Adrenal gland (tissue), 12 donors: ENCODE results near the gene AP1AR. TPM values are rescaled to one million over a fixed set of nuclear protein-coding genes. Genes with fewer than 3 reads are reported as not detected.

Source experiments
- DNase-seq, 7 donors: peaks; one replicate each; pipeline ENCODE4 v3.0.0-alpha.2; 2019 to 2020
- H3K27ac ChIP-seq, 5 donors: fragments of 200-600 bp; sonication (generic) in 4 of 5; 1 replicate in 3 of 5; 2 replicates in 2 of 5; pipeline versions ENCODE4 v1.5.1 to v1.8.0; 2016 to 2020; ENCODE audit warnings: mild to moderate bottlenecking in 1 of 5
- H3K27me3 ChIP-seq: fragments of 200-600 bp; 2 replicates; pipeline ENCODE4 v1.8.0; 2021
- H3K36me3 ChIP-seq, 2 donors: fragments of 200-600 bp; replicated peaks in 1 of 2; 1 replicate in 1 of 2; 2 replicates in 1 of 2; pipeline versions ENCODE4 v1.5.1 to v1.8.0; 2018 to 2022
- H3K4me1 ChIP-seq, 2 donors: fragments of 200-600 bp; replicated peaks in 1 of 2; 1 replicate in 1 of 2; 2 replicates in 1 of 2; pipeline versions ENCODE4 v1.5.1 to v1.8.0; 2018 to 2021
- H3K4me3 ChIP-seq, 4 donors: fragments of 200-600 bp; sonication (generic) in 3 of 4; one replicate each; pipeline ENCODE4 v1.5.1; 2016 to 2018
- H3K9me3 ChIP-seq, 3 donors: fragments of 200-600 bp; sonication (generic) in 1 of 3; replicated peaks in 1 of 3; 1 replicate in 2 of 3; 2 replicates in 1 of 3; pipeline versions ENCODE4 v1.5.1 to v1.8.0; 2016 to 2021
- CTCF ChIP-seq, 6 experiments: fragments of 450-650 bp in 4 of 6; fragments of 200-600 bp in 2 of 6; sonication (generic) in 1 of 6; IDR thresholded peaks; 1 replicate in 5 of 6; 2 replicates in 1 of 6; pipeline versions ENCODE4 v1.5.1 to v1.8.0; 2016 to 2021; ENCODE audit warnings: antibody characterized with exemption in 6 of 6, mild to moderate bottlenecking in 2 of 6, moderate library complexity in 1 of 6
- POLR2A ChIP-seq, 2 donors: fragments of 450-650 bp; IDR thresholded peaks; one replicate each; pipeline ENCODE4 v1.6.1; 2017; ENCODE audit warnings: antibody characterized with exemption in 2 of 2, mild to moderate bottlenecking in 2 of 2, moderate library complexity in 1 of 2
- WGBS, 4 donors: extraction: QIAGEN DNeasy Blood & Tissue Kit in 2 of 4; methylation state at CpG; one replicate each; pipeline versions ENCODE4 v1.1.5 to v1.1.7; 2013 to 2017; 5-methylcytosine and 5-hydroxymethylcytosine counted together
- intact Hi-C, 2 donors: fragments of 100-400 bp; cut with DNase I; formaldehyde crosslinking; loops; one replicate each; pipeline versions ENCODE4 v1.14.1 to v1.15.0; 2022 to 2023
- polyA plus RNA-seq, 3 donors: library from polyadenylated mRNA; stranded (reverse); fragments of 200-250 nt in 2 of 3; fragments of 350-450 nt in 1 of 3; fragmentation: Illumina TruSeq in 1 of 3; extraction: RNeasy Lipid Tissue Mini Kit (QIAGEN cat#74804) in 1 of 3; gene quantifications; one replicate each; pipeline ENCODE4 v1.2.3, GENCODE V29; 2013 to 2014
- total RNA-seq, 9 donors: library from RNA; depleted of rRNA in 4 of 9; stranded (reverse); fragments of >200 nt in 4 of 9; fragments of 120-200 nt in 1 of 9; fragmentation: NEBNext Ultra II Directional in 1 of 9; extraction: Animal tissue kit (Norgen Biotek cat#: 25700) in 1 of 9; gene quantifications; one replicate each; pipeline versions ENCODE4 v1.1.0 to v1.2.4, GENCODE V29; 2013 to 2023
- donor health status: healthy with polysubstance abuse.
- donor health status: Bipolar disorder and iron deficiency.
- donor health status: DM: yes; HTN: yes; CAD: no.
- donor health status: DM: no; HTN: no; CAD: no.
- donor health status: DM: no; HTN: no; CAD: no.
- donor health status: DM: yes; HTN: yes; CAD: no.

AP1AR gene
- total and polyA plus RNA-seq, 12 donors, result 7.3 to 30.1 (median 19.6) TPM

- peaks cover 0 to 5% of the 10 kb centered on the region in 2 donors for H3K4me1 ChIP-seq
- no peaks in the 10 kb centered on the region for H3K36me3 ChIP-seq
- no peak overlapping the region for H3K27ac ChIP-seq
- DNase-seq, result no peak
- H3K4me3 ChIP-seq, result no peak overlapping the region
- 80 to 91% (median 88%) methylated on average over 1 of the region's 1 CpG for WGBS, 4 donors
- intact Hi-C loops, result no loop called here
- TF ChIP-seq CTCF (IDR thresholded peaks at IDR 0.05), result no peak
- no peak for TF ChIP-seq POLR2A (IDR thresholded peaks at IDR 0.05)
- no peaks in the 10 kb centered on the region for H3K27me3 ChIP-seq
- no peaks in the 10 kb centered on the region for H3K9me3 ChIP-seq
These were observed 38.5 kb downstream of the AP1AR start for GRCh38 chr4:112270051-112270450.

- H3K27me3 ChIP-seq, result no peaks in the 10 kb centered on the region
- no peak overlapping the region for H3K27ac ChIP-seq
- no peaks in the 10 kb centered on the region for H3K36me3 ChIP-seq
- intact Hi-C loops, result no loop called here
- no peaks in the 10 kb centered on the region for H3K9me3 ChIP-seq
- WGBS, 4 donors, result 87 to 94% (median 91%) methylated on average over 8 of the region's 8 CpGs
- no peak for DNase-seq
- TF ChIP-seq CTCF (IDR thresholded peaks at IDR 0.05) (no peak), POLR2A (IDR thresholded peaks at IDR 0.05) (no peak)
- H3K4me1 ChIP-seq, result peaks cover 0 to 5% of the 10 kb centered on the region in 2 donors
- no peak overlapping the region for H3K4me3 ChIP-seq
These were observed 39.2 kb downstream of the AP1AR start for GRCh38 chr4:112270640-112271421.

GRCh38 chr4:112272292-112272691, 40.7 kb downstream of the AP1AR start:
- 84 to 95% (median 91%) methylated on average over 4 of the region's 4 CpGs for WGBS, 4 donors
- intact Hi-C loops, result no loop called here
- no peaks in the 10 kb centered on the region for H3K36me3 ChIP-seq
- TF ChIP-seq CTCF (IDR thresholded peaks at IDR 0.05) (no peak), POLR2A (IDR thresholded peaks at IDR 0.05) (no peak)
- H3K4me3 ChIP-seq, result no peak overlapping the region
- no peaks in the 10 kb centered on the region for H3K9me3 ChIP-seq
- H3K4me1 ChIP-seq, result peaks cover 0 to 5% of the 10 kb centered on the region in 2 donors
- H3K27me3 ChIP-seq, result no peaks in the 10 kb centered on the region
- no peak for DNase-seq
- no peak overlapping the region for H3K27ac ChIP-seq

- WGBS, 4 donors, result 95 to 100% (median 97%) methylated on average over 4 of the region's 4 CpGs
- no peaks in the 10 kb centered on the region for H3K36me3 ChIP-seq
- no peak for DNase-seq
- TF ChIP-seq CTCF (IDR thresholded peaks at IDR 0.05) (no peak), POLR2A (IDR thresholded peaks at IDR 0.05) (no peak)
- no peak overlapping the region for H3K4me3 ChIP-seq
- intact Hi-C loops, result no loop called here
- peaks cover 0 to 5% of the 10 kb centered on the region in 2 donors for H3K4me1 ChIP-seq
- H3K9me3 ChIP-seq, result no peaks in the 10 kb centered on the region
- no peak overlapping the region for H3K27ac ChIP-seq
- no peaks in the 10 kb centered on the region for H3K27me3 ChIP-seq
These were observed 43.4 kb downstream of the AP1AR start for GRCh38 chr4:112274959-112275358.
